HEK293T (cell line): ENCODE data around the gene POLD1.

Experiments
- CTCF ChIA-PET: fragments of 350-600 bp; formaldehyde crosslinking; extraction: SDS; loops from one replicate; lab custom pipeline; 2021; ENCODE audit warnings: antibody characterized with exemption, inconsistent platforms; lab: Yijun Ruan, JAX
- POLR2A ChIA-PET: fragments of 350-600 bp; formaldehyde crosslinking; extraction: SDS; loops from one replicate; lab custom pipeline; 2020; ENCODE audit warnings: antibody characterized with exemption, inconsistent platforms; lab: Yijun Ruan, JAX
- DNase-seq: peaks from one replicate; pipeline ENCODE4 v3.0.0; 2012; ENCODE audit warnings: mixed read lengths; ENCODE audit errors: extremely low spot score
- ARNT ChIP-seq: fragments of 450-650 bp; IDR thresholded peaks from 2 replicates; pipeline ENCODE4 v1.6.1; 2017; ENCODE audit warnings: mild to moderate bottlenecking
- BHLHE40 ChIP-seq: fragments of 450-650 bp; IDR thresholded peaks from 2 replicates; pipeline ENCODE4 v1.6.1; 2016; ENCODE audit warnings: mild to moderate bottlenecking, moderate library complexity, borderline replicate concordance
- CTBP1 ChIP-seq: fragments of 450-650 bp; IDR thresholded peaks from 2 replicates; pipeline ENCODE4 v1.6.1; 2016; ENCODE audit warnings: borderline replicate concordance
- ELF4 ChIP-seq: fragments of 450-650 bp; IDR thresholded peaks from 2 replicates; pipeline ENCODE4 v1.6.1; 2017; ENCODE audit warnings: antibody characterized with exemption
- FOXA1 ChIP-seq: fragments of 450-650 bp; IDR thresholded peaks from 2 replicates; pipeline ENCODE4 v1.6.1; 2016; ENCODE audit warnings: mild to moderate bottlenecking
- FOXK2 ChIP-seq: fragments of 450-650 bp; IDR thresholded peaks from 2 replicates; pipeline ENCODE4 v1.6.1; 2016; ENCODE audit warnings: mild to moderate bottlenecking
- FOXM1 ChIP-seq: fragments of 450-650 bp; IDR thresholded peaks from 2 replicates; pipeline ENCODE4 v1.6.1; 2017; ENCODE audit warnings: mild to moderate bottlenecking, borderline replicate concordance
- HDGF ChIP-seq: fragments of 450-650 bp; IDR thresholded peaks from 2 replicates; pipeline ENCODE4 v1.6.1; 2017; ENCODE audit warnings: antibody characterized with exemption, borderline replicate concordance
- L3MBTL2 ChIP-seq: fragments of 450-650 bp; conservative IDR thresholded peaks from 2 replicates; pipeline ENCODE4 v1.6.1; 2016; ENCODE audit warnings: mild to moderate bottlenecking
- LEF1 ChIP-seq: fragments of 450-650 bp; IDR thresholded peaks from 2 replicates; pipeline ENCODE4 v1.6.1; 2017; ENCODE audit warnings: mild to moderate bottlenecking, borderline replicate concordance
- NFRKB ChIP-seq: fragments of 450-650 bp; IDR thresholded peaks from 2 replicates; pipeline ENCODE4 v1.6.1; 2016; ENCODE audit warnings: mild to moderate bottlenecking, moderate library complexity
- SP1 ChIP-seq: fragments of 450-650 bp; IDR thresholded peaks from 2 replicates; pipeline ENCODE4 v1.6.1; 2017
- SUZ12 ChIP-seq: fragments of 450-650 bp; IDR thresholded peaks from 2 replicates; pipeline ENCODE4 v1.6.1; 2016; ENCODE audit warnings: mild to moderate bottlenecking
- TARDBP ChIP-seq: fragments of 450-650 bp; IDR thresholded peaks from 2 replicates; pipeline ENCODE4 v1.6.1; 2016
- ZNF384 ChIP-seq: fragments of 450-650 bp; IDR thresholded peaks from 2 replicates; pipeline ENCODE4 v1.6.1; 2016
- TF ChIP-seq, protein P1 (sequence below): fragments of 450-650 bp; IDR thresholded peaks from 2 replicates; pipeline ENCODE4 v1.6.1; 2016

Gene POLD1

DNA sequence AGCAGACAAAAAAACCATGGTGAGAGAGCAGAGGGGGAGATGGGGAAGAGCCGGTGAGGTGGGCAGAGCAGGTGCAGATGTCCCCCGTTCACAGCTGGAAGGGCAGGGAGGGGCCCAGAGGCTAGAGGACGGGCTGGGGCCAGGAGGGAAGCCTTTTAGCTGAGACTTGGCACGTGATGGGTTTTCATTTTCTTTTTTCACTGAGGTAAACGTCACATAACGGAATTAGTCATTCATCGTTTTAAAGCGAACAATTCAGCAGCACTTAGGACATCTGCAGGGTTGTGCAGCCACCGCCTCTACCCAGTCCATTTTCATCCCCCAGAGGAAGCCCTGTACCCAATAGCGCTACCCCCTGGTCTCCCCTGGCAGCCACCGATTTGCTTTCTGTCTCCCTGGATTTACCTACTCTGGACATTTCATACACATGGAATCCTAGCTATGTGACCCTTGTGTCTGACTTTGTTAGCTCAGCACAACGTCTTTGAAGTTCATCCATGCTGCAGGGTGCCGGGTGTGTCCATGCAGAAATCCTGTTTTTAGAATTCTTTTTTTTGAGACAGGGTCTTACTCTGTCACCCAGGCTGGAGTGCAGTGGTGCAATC lies 76.1 kb downstream of the POLD1 start:
- CTCF ChIA-PET, result interaction anchor here (1.2 to 1.5 kb wide), 4 partner anchors 89 to 103 kb away, joined by 4 to 6 read pairs (median 4); partner anchors contain the start of gene NAPSA
- no peak for DNase-seq
- TF ChIP-seq TARDBP, result no peak
- no peak for TF ChIP-seq SUZ12
- TF ChIP-seq, protein P1, sequence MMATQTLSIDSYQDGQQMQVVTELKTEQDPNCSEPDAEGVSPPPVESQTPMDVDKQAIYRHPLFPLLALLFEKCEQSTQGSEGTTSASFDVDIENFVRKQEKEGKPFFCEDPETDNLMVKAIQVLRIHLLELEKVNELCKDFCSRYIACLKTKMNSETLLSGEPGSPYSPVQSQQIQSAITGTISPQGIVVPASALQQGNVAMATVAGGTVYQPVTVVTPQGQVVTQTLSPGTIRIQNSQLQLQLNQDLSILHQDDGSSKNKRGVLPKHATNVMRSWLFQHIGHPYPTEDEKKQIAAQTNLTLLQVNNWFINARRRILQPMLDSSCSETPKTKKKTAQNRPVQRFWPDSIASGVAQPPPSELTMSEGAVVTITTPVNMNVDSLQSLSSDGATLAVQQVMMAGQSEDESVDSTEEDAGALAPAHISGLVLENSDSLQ, result no peak
- no peak for TF ChIP-seq FOXM1
- TF ChIP-seq SP1, result no peak
- no peak for TF ChIP-seq L3MBTL2
- POLR2A ChIA-PET, result interaction anchor here (2.0 kb wide), 1 partner anchor 91 kb away, joined by 10 read pairs; no protein-coding TSS in a partner anchor

DNA sequence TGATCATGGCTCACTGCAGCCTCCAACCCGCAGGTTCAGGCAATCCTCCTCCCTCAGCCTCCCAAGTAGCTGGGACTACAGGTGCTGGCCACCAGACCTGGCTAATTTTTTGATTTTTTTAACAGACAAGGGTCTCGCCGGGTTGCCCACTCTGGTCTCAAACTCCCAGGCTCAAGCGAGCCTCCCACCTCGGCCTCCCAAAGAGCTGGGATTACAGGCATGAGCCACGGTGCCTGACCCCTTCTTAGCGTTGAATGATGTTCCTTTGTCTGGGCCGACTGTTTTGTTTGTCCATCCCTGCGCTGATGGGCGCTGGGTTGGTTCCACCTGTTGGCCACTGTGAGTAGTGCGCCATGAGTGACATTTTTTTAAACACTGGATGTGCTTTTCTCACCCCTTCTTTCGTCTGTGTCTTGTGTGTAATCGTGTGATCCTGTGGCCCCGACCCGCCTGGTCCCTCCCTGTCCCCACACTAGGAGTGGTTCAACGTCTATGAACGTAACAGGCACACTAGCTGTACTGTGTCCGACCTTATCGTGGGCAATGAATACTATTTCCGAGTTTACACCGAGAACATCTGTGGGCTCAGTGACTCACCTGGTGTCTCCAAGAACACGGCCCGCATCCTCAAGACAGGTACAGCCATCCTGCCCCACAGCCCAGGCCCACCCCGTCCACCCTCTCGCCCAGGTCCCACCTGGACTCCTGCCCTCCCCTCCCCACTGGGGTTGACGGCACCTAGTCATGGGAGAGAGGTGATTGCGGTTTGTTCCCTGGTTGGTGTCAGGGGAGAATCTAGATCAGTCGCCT lies 77.1 kb downstream of the POLD1 start:
- DNase-seq, result peak; percentile 85
- CTCF ChIA-PET, result interaction anchor here (1.2 to 1.5 kb wide), 4 partner anchors 90 to 104 kb away, joined by 4 to 6 read pairs (median 4); partner anchors contain the start of gene NAPSA
- POLR2A ChIA-PET, result interaction anchor here (2.0 kb wide), 1 partner anchor 92 kb away, joined by 10 read pairs; no protein-coding TSS in a partner anchor
- TF ChIP-seq BHLHE40 (no peak), ZNF384 (peak; percentile 75)
- TF ChIP-seq, protein P1, result peak; percentile 62

DNA sequence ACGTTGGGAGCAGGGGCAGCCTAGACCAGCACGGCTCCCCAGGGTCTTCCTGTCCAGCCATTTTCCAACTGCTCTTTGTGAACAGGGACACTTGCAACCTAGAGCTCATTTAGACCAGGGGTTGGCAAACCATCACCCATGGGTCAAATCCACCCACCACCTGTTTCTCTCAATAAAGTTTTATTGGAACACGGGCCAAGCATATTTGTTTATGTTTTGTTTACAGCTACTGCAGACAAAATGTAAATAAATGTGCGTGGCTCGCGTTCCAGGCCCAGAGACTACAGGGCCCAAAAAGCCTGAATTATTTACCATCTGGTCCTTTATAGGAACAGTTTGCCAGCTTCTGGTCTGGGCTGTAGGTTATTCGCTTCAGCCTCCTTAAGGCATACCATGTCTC lies 78.8 kb downstream of the POLD1 start:
- POLR2A ChIA-PET, result interaction anchor here (1.3 kb wide), 1 partner anchor 94 kb away, joined by 5 read pairs; no protein-coding TSS in a partner anchor
- CTCF ChIA-PET, result interaction anchor here (3.0 kb wide), 1 partner anchor 94 kb away, joined by 8 read pairs; no protein-coding TSS in a partner anchor
- no peak for DNase-seq
- no peak for TF ChIP-seq ZNF384
- TF ChIP-seq TARDBP, result no peak
- TF ChIP-seq FOXA1, result no peak
- TF ChIP-seq FOXK2, result no peak
- TF ChIP-seq ELF4, result no peak
- no peak for TF ChIP-seq LEF1

DNA sequence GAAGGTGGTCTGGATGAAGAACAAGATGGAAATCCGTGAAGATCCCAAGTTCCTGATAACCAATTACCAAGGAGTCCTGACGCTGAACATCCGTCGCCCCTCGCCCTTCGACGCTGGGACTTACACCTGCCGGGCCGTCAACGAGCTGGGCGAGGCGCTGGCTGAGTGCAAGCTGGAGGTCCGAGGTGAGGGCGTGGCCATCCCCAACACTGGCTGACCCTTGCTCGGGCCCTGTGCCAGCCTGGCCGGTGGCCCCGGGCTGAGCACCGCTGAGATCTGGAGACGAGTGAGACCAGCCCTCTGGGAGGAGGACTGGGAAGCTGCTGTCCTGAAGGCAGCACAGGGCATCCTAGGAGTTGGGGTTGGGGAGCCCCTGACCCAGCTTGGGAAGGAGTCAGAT lies 80.2 kb downstream of the POLD1 start:
- POLR2A ChIA-PET, result no interaction called here
- CTCF ChIA-PET, result interaction anchor here (0.7 to 3.0 kb wide), 2 partner anchors 95 to 107 kb away, joined by 3 to 8 read pairs; no protein-coding TSS in a partner anchor
- TF ChIP-seq NFRKB, result no peak
- TF ChIP-seq ZNF384, result no peak
- TF ChIP-seq LEF1, result no peak
- no peak for TF ChIP-seq TARDBP
- TF ChIP-seq FOXA1, result no peak
- no peak for TF ChIP-seq SP1
- no peak for TF ChIP-seq FOXK2
- no peak for TF ChIP-seq ELF4
- no peak for TF ChIP-seq HDGF
- TF ChIP-seq, protein P1, result no peak
- no peak for TF ChIP-seq BHLHE40
- TF ChIP-seq L3MBTL2, result no peak
- DNase-seq, result no peak

DNA sequence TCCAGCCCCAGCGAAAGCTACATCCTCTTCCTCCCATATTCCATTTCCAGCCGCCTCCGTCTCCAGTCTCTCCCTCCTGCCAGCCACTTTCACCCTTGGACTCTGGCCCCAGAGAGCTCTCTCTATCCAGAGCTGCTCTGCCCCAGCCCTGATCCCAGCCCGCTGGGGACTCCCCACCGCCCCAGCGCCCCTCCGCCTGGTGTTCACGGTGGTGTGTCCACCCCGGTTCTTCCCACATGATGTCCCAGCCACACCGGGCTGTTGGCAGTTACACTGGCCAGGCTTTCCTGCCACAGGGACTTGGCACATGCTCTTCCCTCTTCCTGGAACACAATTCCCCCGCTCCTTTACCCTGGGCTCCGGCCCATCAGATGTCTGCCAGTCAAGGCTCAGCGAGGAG lies 80.9 kb downstream of the POLD1 start:
- ChIA-PET POLR2A (no interaction called here), CTCF (interaction anchor here (0.7 to 3.0 kb wide), 2 partner anchors 96 to 108 kb away, joined by 3 to 8 read pairs; no protein-coding TSS in a partner anchor)
- TF ChIP-seq, protein P1, result no peak
- TF ChIP-seq SUZ12, result no peak
- TF ChIP-seq HDGF, result no peak
- TF ChIP-seq ELF4, result no peak
- TF ChIP-seq ARNT, result no peak
- no peak for TF ChIP-seq NFRKB
- no peak for TF ChIP-seq FOXA1
- no peak for TF ChIP-seq CTBP1
- DNase-seq, result no peak
